Measurements from ENCODE around the gene FBXL13. TPM values are rescaled to one million over a fixed set of nuclear protein-coding genes. Genes with fewer than 3 reads are reported as not detected.

FBXL13 gene
- total and polyA plus RNA-seq, 8 donors: 0.80 to 25.3 (median 6.0) TPM; not detected in 1

DNA sequence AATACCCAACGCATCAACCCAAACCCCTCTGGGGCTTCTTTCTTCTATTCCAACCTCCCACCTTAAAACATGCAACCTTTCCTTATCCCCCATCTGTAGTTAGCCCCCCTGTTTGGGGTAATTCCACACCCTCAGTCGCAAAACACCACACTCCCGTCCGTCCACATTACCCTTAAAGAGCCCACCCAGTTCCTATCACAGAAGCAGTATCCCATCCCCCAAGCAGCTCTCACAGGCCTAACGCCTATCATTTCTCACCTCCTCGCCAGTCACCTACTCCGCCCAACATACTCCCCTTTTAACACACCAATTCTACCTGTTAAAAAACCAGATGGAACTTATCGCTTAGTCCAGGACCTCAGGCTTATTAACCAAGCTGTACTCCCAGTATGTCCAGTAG, 98.1 kb downstream of the FBXL13 start:
- H3K36me3 ChIP-seq: no peaks in the 10 kb centered on the region
- no peak for DNase-seq
- H3K27ac ChIP-seq: no peak overlapping the region
- TF ChIP-seq EP300 (IDR thresholded peaks at IDR 0.05) (no peak), POLR2A (IDR thresholded peaks at IDR 0.05) (no peak), POLR2AphosphoS5 (IDR thresholded peaks at IDR 0.05) (no peak)
- TF ChIP-seq, protein P1, sequence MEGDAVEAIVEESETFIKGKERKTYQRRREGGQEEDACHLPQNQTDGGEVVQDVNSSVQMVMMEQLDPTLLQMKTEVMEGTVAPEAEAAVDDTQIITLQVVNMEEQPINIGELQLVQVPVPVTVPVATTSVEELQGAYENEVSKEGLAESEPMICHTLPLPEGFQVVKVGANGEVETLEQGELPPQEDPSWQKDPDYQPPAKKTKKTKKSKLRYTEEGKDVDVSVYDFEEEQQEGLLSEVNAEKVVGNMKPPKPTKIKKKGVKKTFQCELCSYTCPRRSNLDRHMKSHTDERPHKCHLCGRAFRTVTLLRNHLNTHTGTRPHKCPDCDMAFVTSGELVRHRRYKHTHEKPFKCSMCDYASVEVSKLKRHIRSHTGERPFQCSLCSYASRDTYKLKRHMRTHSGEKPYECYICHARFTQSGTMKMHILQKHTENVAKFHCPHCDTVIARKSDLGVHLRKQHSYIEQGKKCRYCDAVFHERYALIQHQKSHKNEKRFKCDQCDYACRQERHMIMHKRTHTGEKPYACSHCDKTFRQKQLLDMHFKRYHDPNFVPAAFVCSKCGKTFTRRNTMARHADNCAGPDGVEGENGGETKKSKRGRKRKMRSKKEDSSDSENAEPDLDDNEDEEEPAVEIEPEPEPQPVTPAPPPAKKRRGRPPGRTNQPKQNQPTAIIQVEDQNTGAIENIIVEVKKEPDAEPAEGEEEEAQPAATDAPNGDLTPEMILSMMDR (IDR thresholded peaks at IDR 0.05): no peak
- WGBS, 5 donors: 94 to 97% (median 97%) methylated on average over 8 of the region's 8 CpGs
- intact Hi-C loops (cut with DNase I; ENCODE audit: low total_unique reads): no loop called here
- H3K4me3 ChIP-seq: no peak overlapping the region
- no peaks in the 10 kb centered on the region for H3K4me1 ChIP-seq
- no peaks in the 10 kb centered on the region for H3K27me3 ChIP-seq
- H3K9me3 ChIP-seq: peaks cover 0 to 6% (median 0%) of the 10 kb centered on the region in 4 donors

- H3K27ac ChIP-seq: no peak overlapping the region
- H3K4me1 ChIP-seq: no peaks in the 10 kb centered on the region
- H3K27me3 ChIP-seq: no peaks in the 10 kb centered on the region
- H3K9me3 ChIP-seq: peaks cover 0 to 6% (median 0%) of the 10 kb centered on the region in 4 donors
- DNase-seq: no peak
- H3K4me3 ChIP-seq: no peak overlapping the region
- WGBS, 5 donors: 86 to 89% (median 87%) methylated on average over 8 of the region's 8 CpGs
- no peaks in the 10 kb centered on the region for H3K36me3 ChIP-seq
- TF ChIP-seq POLR2AphosphoS5 (IDR thresholded peaks at IDR 0.05) (no peak), EP300 (IDR thresholded peaks at IDR 0.05) (no peak), POLR2A (IDR thresholded peaks at IDR 0.05) (no peak)
- TF ChIP-seq, protein P1 (IDR thresholded peaks at IDR 0.05): no peak
- intact Hi-C loops (cut with DNase I; ENCODE audit: low total_unique reads): no loop called here
These were observed 98.7 kb downstream of the FBXL13 start for GRCh38 chr7:102975854-102976253.

GRCh38 chr7:102974366-102975236, 100.0 kb downstream of the FBXL13 start:
- H3K4me3 ChIP-seq: no peak overlapping the region
- no peaks in the 10 kb centered on the region for H3K36me3 ChIP-seq
- TF ChIP-seq POLR2A (IDR thresholded peaks at IDR 0.05) (no peak), EP300 (IDR thresholded peaks at IDR 0.05) (no peak), POLR2AphosphoS5 (IDR thresholded peaks at IDR 0.05) (no peak)
- TF ChIP-seq, protein P1 (IDR thresholded peaks at IDR 0.05): no peak
- intact Hi-C loops (cut with DNase I; ENCODE audit: low total_unique reads): no loop called here
- H3K9me3 ChIP-seq: no peaks in the 10 kb centered on the region
- no peaks in the 10 kb centered on the region for H3K4me1 ChIP-seq
- WGBS, 5 donors: 90 to 94% (median 92%) methylated on average over 15 of the region's 15 CpGs
- no peak overlapping the region for H3K27ac ChIP-seq
- DNase-seq: no peak
- H3K27me3 ChIP-seq: no peaks in the 10 kb centered on the region

DNA sequence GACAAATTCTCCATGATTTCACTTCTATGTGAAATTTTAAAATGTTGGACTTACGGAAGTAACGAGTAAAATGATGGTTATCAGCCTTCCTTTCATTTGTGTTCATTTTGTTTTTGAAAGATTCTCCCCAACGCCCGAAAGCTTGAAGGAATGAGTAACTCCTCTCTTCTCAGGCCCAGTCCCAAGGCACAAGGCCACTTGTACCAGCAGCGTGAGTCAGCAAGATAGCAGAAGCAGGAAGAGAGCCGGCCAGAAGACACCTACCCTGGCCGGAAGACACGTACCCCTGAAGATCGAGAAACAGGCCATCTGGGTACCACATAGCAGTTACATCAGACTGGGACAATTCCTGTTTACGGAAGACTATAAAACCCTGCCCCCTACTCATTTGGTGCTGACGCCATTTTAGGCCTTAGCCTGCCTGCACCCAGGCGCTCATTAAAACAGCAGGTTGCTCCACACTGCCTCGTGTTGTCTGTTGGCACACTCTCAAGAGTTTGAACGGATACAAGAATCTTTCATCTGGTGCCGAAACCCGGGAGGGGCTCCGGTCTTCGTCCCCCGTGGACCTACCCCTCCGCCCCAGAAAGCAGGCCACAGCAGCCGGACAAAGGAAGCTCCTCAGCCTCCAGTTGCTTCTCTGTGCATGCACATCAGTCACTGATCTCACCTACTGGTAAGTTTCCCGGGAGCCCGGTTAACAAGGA, 101.3 kb downstream of the FBXL13 start:
- no peaks in the 10 kb centered on the region for H3K36me3 ChIP-seq
- H3K4me1 ChIP-seq: no peaks in the 10 kb centered on the region
- H3K9me3 ChIP-seq: no peaks in the 10 kb centered on the region
- intact Hi-C loops (cut with DNase I; ENCODE audit: low total_unique reads): no loop called here
- H3K27ac ChIP-seq: peak overlapping the region in 1 of 5 donors; percentile 22
- no peaks in the 10 kb centered on the region for H3K27me3 ChIP-seq
- TF ChIP-seq POLR2A (IDR thresholded peaks at IDR 0.05) (no peak), EP300 (IDR thresholded peaks at IDR 0.05) (no peak), POLR2AphosphoS5 (IDR thresholded peaks at IDR 0.05) (no peak)
- TF ChIP-seq, protein P1 (IDR thresholded peaks at IDR 0.05): no peak
- no peak for DNase-seq
- H3K4me3 ChIP-seq: no peak overlapping the region
- WGBS, 5 donors: 93 to 95% (median 95%) methylated on average over 23 of the region's 23 CpGs
